GM10248 (cell line): Measurements from ENCODE around the gene B4GALNT1.
A peak's percentile ranks its signal among the peaks of the same experiment; 100 is the strongest.
"Not testable (repeated sequence)": the region's sequence is repeated elsewhere in the genome, so short reads cannot be mapped to it uniquely, and the experiment has no call there.

Source experiments
- CTCF ChIA-PET: fragments of 300-600 bp; sonication (Branson Sonifier 250); formaldehyde crosslinking; extraction: SDS; loops from one replicate; lab custom pipeline; 2021; ENCODE audit warnings: antibody characterized with exemption; lab: Yijun Ruan, JAX
- POLR2A ChIA-PET: fragments of 350-650 bp; sonication (Branson Sonifier 250); formaldehyde crosslinking; extraction: SDS; loops from one replicate; lab custom pipeline; 2020; ENCODE audit warnings: antibody characterized with exemption; lab: Yijun Ruan, JAX
- DNase-seq: peaks from one replicate; pipeline ENCODE4 v3.0.0; 2012; ENCODE audit errors: extremely low spot score
- CTCF ChIP-seq: IDR thresholded peaks from 2 replicates; pipeline ENCODE4 v1.5.1; 2012; ENCODE audit warnings: mild to moderate bottlenecking, low read depth; ENCODE audit errors: extremely low read depth, missing control alignments, control extremely low read depth

The B4GALNT1 gene

GRCh38 chr12:57641699-57642442 is 8.9 kb upstream of the B4GALNT1 start:
- TF ChIP-seq CTCF, result no peak
- DNase-seq, result no peak
- CTCF ChIA-PET, result interaction anchor here (0.8 to 5.3 kb wide), 5 partner anchors 9 to 59 kb away, joined by 3 to 30 read pairs (median 8); partner anchors contain the start of gene B4GALNT1
- POLR2A ChIA-PET, result interaction anchor here (0.5 kb wide), 1 partner anchor 68 kb away, joined by 3 read pairs; no protein-coding TSS in a partner anchor

- POLR2A ChIA-PET, result no interaction called here
- no peak for DNase-seq
- CTCF ChIA-PET, result interaction anchor here (1.3 to 5.3 kb wide), 5 partner anchors 7 to 57 kb away, joined by 4 to 30 read pairs (median 9); partner anchors contain the start of gene B4GALNT1
- TF ChIP-seq CTCF, result no peak
These were observed 7.4 kb upstream of the B4GALNT1 start for GRCh38 chr12:57640175-57641042.

- ChIA-PET POLR2A (no interaction called here), CTCF (interaction anchor here (1.0 to 2.8 kb wide), 8 partner anchors 14 to 180 kb away, joined by 3 to 11 read pairs (median 6); no protein-coding TSS in a partner anchor)
- no peak for TF ChIP-seq CTCF
- no peak for DNase-seq
These were observed 5.1 kb upstream of the B4GALNT1 start for GRCh38 chr12:57638096-57638495.

GRCh38 chr12:57637364-57637763 is 4.4 kb upstream of the B4GALNT1 start:
- ChIA-PET POLR2A (no interaction called here), CTCF (interaction anchor here (1.2 to 2.8 kb wide), 6 partner anchors 15 to 179 kb away, joined by 3 to 11 read pairs (median 4); partner anchors contain the start of gene DCTN2)
- TF ChIP-seq CTCF, result no peak
- no peak for DNase-seq

- DNase-seq, POLR2A ChIA-PET: not testable (repeated sequence)
- CTCF ChIA-PET, result interaction anchor here (1.2 to 2.8 kb wide), 3 partner anchors 53 to 178 kb away, joined by 3 to 11 read pairs (median 4); partner anchors contain the start of gene DCTN2
These were observed 3.7 kb upstream of the B4GALNT1 start for GRCh38 chr12:57636731-57637130.

GRCh38 chr12:57632073-57632957 is 686 bp downstream of the B4GALNT1 start:
- CTCF ChIA-PET, result interaction anchor here (0.7 to 5.9 kb wide), 28 partner anchors 8 to 233 kb away, joined by 3 to 71 read pairs (median 5); partner anchors contain the start of genes ARHGAP9, ARHGEF25, OS9 and PIP4K2C
- peak; percentile 14 for TF ChIP-seq CTCF
- DNase-seq, result peak; percentile 28
- POLR2A ChIA-PET, result no interaction called here
